CD4-positive, alpha-beta T cell (primary cell): ENCODE data around the gene CLEC18A. TPM values are rescaled to one million over a fixed set of nuclear protein-coding genes. Genes with fewer than 3 reads are reported as not detected.

Experiments
- ATAC-seq: fragments of 200-7000 bp; cut with Tn5 transposase; one replicate; pipeline ENCODE4 v1.10.0; 2022; ENCODE audit warnings: mild to moderate bottlenecking; ENCODE audit not compliant: poor library complexity
- CTCF ChIA-PET: fragments of 350-600 bp; sonication (Branson Sonifier 250); formaldehyde crosslinking; loops from one replicate; lab custom pipeline; 2021; ENCODE audit warnings: antibody characterized with exemption, inconsistent platforms; lab: Charles Lee
- POLR2A ChIA-PET: fragments of 350-600 bp; sonication (Branson Sonifier 250); formaldehyde crosslinking; loops from one replicate; lab custom pipeline; 2021; ENCODE audit warnings: antibody characterized with exemption, inconsistent platforms; lab: Charles Lee
- DNase-seq, 14 experiments: peaks; one replicate each; pipeline ENCODE4 v3.0.0-alpha.2; 2013 to 2020; ENCODE audit warnings: mixed read lengths in 2 of 14
- H3K27ac ChIP-seq, 2 donors: one replicate each; pipeline versions ENCODE4 v1.5.1 to v1.7.0; 2013; ENCODE audit warnings: low read length in 2 of 2, low read depth in 1 of 2, mild to moderate bottlenecking in 1 of 2
- H3K27me3 ChIP-seq, 2 experiments: 1 replicate in 1 of 2; 2 replicates in 1 of 2; pipeline versions ENCODE4 v1.6.1 to v1.7.0; 2013; ENCODE audit warnings: low read length in 2 of 2, control low read depth in 1 of 2, mild to moderate bottlenecking in 1 of 2, moderate library complexity in 1 of 2; ENCODE audit not compliant: insufficient read depth in 2 of 2, control insufficient read depth in 1 of 2
- H3K36me3 ChIP-seq: one replicate; pipeline ENCODE4 v1.6.1; 2013; ENCODE audit warnings: low read length, control low read depth; ENCODE audit not compliant: insufficient read depth
- H3K4me1 ChIP-seq: one replicate; pipeline ENCODE4 v1.6.1; 2013; ENCODE audit warnings: low read length, control low read depth; ENCODE audit not compliant: insufficient read depth
- H3K4me3 ChIP-seq: one replicate; pipeline ENCODE4 v1.5.1; 2013; ENCODE audit warnings: mild to moderate bottlenecking, low read length, moderate library complexity
- H3K9me3 ChIP-seq, 2 experiments: 1 replicate in 1 of 2; 2 replicates in 1 of 2; pipeline versions ENCODE4 v1.6.1 to v1.7.0; 2013; ENCODE audit warnings: low read length in 2 of 2, mild to moderate bottlenecking in 2 of 2, control low read depth in 1 of 2, moderate library complexity in 1 of 2; ENCODE audit not compliant: control insufficient read depth in 1 of 2, insufficient read depth in 1 of 2
- H3K27ac Mint-ChIP-seq: one replicate; pipeline ENCODE4 v1.8.0; 2020; ENCODE audit warnings: mixed read lengths
- H3K27me3 Mint-ChIP-seq: one replicate; pipeline ENCODE4 v1.8.0; 2021; ENCODE audit warnings: mixed read lengths
- H3K36me3 Mint-ChIP-seq: one replicate; pipeline ENCODE4 v1.8.0; 2021; ENCODE audit warnings: low read depth, mixed read lengths
- H3K4me1 Mint-ChIP-seq: one replicate; pipeline ENCODE4 v1.8.0; 2021; ENCODE audit warnings: low read depth, mixed read lengths
- H3K4me3 Mint-ChIP-seq: one replicate; pipeline ENCODE4 v1.8.0; 2020; ENCODE audit warnings: mild to moderate bottlenecking, mixed read lengths
- H3K9me3 Mint-ChIP-seq: one replicate; pipeline ENCODE4 v1.8.0; 2020; ENCODE audit warnings: mixed read lengths
- CTCF ChIP-seq: fragments of 200-600 bp; IDR thresholded peaks from one replicate; pipeline ENCODE4 v1.8.0; 2022; ENCODE audit warnings: antibody characterized with exemption, mild to moderate bottlenecking
- intact Hi-C, 2 experiments: fragments of 100-400 bp; cut with DNase I in 1 of 2; cut with micrococcal nuclease in 1 of 2; formaldehyde crosslinking; loops; one replicate each; pipeline versions ENCODE4 v1.15.1 to v1.9.0; 2023 to 2025; cut with DNase I, micrococcal nuclease
- total RNA-seq, 174 experiments: library from RNA in 2 of 174; stranded (reverse) in 2 of 174; gene quantifications; one replicate each; pipeline ENCODE4 v1.2.3 and lab custom pipeline; 2021 to 2026

CLEC18A gene
- total RNA-seq, 2 experiments from 2014 or later, result 1.3 to 1.7 TPM

- Histone ChIP-seq H3K36me3 (peaks cover 32% of the 10 kb centered on the region), H3K27me3 (no peaks in the 10 kb centered on the region), H3K4me1 (no peaks in the 10 kb centered on the region), H3K27ac (no peak overlapping the region), H3K4me3 (no peak overlapping the region), H3K9me3 (no peaks in the 10 kb centered on the region)
- Mint-ChIP-seq H3K9me3 (no peaks in the 10 kb centered on the region), H3K36me3 (peaks cover 59% of the 10 kb centered on the region), H3K4me3 (no peak overlapping the region), H3K27ac (no peak overlapping the region), H3K4me1 (no peaks in the 10 kb centered on the region), H3K27me3 (no peaks in the 10 kb centered on the region)
- POLR2A ChIA-PET, result no interaction called here
- TF ChIP-seq CTCF, result no peak
- no peak for DNase-seq
- CTCF ChIA-PET, result no interaction called here
- intact Hi-C loops, result no loop called here
- no peak for ATAC-seq
Measured at GRCh38 chr16:69921127-69921526, 30.0 kb upstream of the CLEC18A start.

- H3K4me3 Mint-ChIP-seq, result no peak overlapping the region
- no peaks in the 10 kb centered on the region for H3K4me1 ChIP-seq
- ChIA-PET POLR2A (no interaction called here), CTCF (no interaction called here)
- no peak overlapping the region for H3K27ac ChIP-seq
- H3K36me3 ChIP-seq, result peaks cover 40% of the 10 kb centered on the region
- no peak overlapping the region for H3K4me3 ChIP-seq
- H3K27ac Mint-ChIP-seq, result no peak overlapping the region
- H3K9me3 ChIP-seq, result no peaks in the 10 kb centered on the region
- H3K4me1 Mint-ChIP-seq, result no peaks in the 10 kb centered on the region
- H3K27me3 Mint-ChIP-seq, result no peaks in the 10 kb centered on the region
- intact Hi-C loops, result no loop called here
- no peaks in the 10 kb centered on the region for H3K27me3 ChIP-seq
- peaks cover 61% of the 10 kb centered on the region for H3K36me3 Mint-ChIP-seq
- DNase-seq, result no peak
- no peaks in the 10 kb centered on the region for H3K9me3 Mint-ChIP-seq
- no peak for ATAC-seq
- TF ChIP-seq CTCF, result no peak
Measured at GRCh38 chr16:69922200-69922599, 28.9 kb upstream of the CLEC18A start.

GRCh38 chr16:69924041-69924775 is 26.9 kb upstream of the CLEC18A start:
- H3K4me3 ChIP-seq, result no peak overlapping the region
- no peak overlapping the region for H3K27ac ChIP-seq
- H3K36me3 ChIP-seq, result peaks cover 31% of the 10 kb centered on the region
- Mint-ChIP-seq H3K27ac (no peak overlapping the region), H3K9me3 (no peaks in the 10 kb centered on the region), H3K4me3 (no peak overlapping the region), H3K36me3 (peaks cover 53% of the 10 kb centered on the region), H3K4me1 (no peaks in the 10 kb centered on the region), H3K27me3 (no peaks in the 10 kb centered on the region)
- ChIA-PET CTCF (no interaction called here), POLR2A (no interaction called here)
- ATAC-seq, result no peak
- intact Hi-C loops, result no loop called here
- H3K27me3 ChIP-seq, result no peaks in the 10 kb centered on the region
- H3K9me3 ChIP-seq, result no peaks in the 10 kb centered on the region
- no peaks in the 10 kb centered on the region for H3K4me1 ChIP-seq
- no peak for TF ChIP-seq CTCF
- no peak for DNase-seq
